MCF 10A (cell line): ENCODE data around the gene PHAX. TPM values are rescaled to one million over a fixed set of nuclear protein-coding genes. Genes with fewer than 3 reads are reported as not detected.

Experiments used
- BruUV-seq: library from RNA; stranded (reverse); fragments of 400-500 nt; replicated peaks from 2 replicates; lab custom pipeline; 2021; lab: Mats Ljungman, UMichigan
- CTCF ChIA-PET: fragments of 300-600 bp; sonication (Branson Sonifier 250); formaldehyde crosslinking; extraction: SDS; loops from one replicate; lab custom pipeline; 2021; ENCODE audit warnings: antibody characterized with exemption, inconsistent platforms; lab: Yijun Ruan, JAX
- POLR2A ChIA-PET: fragments of 300-600, 350-650 bp; sonication (Branson Sonifier 250); formaldehyde crosslinking; extraction: SDS; loops from one replicate; lab custom pipeline; 2020; ENCODE audit warnings: antibody characterized with exemption, inconsistent platforms; lab: Yijun Ruan, JAX
- DNase-seq: peaks from one replicate; pipeline ENCODE4 v3.0.0-alpha.2; 2018; ENCODE audit not compliant: unreplicated experiment
- H3K27ac Mint-ChIP-seq: one replicate; pipeline ENCODE4 v1.8.0; 2022; ENCODE audit warnings: mild to moderate bottlenecking, low read depth, mixed read lengths; ENCODE audit not compliant: unreplicated experiment
- H3K27me3 Mint-ChIP-seq: one replicate; pipeline ENCODE4 v1.8.0; 2022; ENCODE audit warnings: mixed read lengths; ENCODE audit not compliant: insufficient read depth, unreplicated experiment
- H3K36me3 Mint-ChIP-seq: one replicate; pipeline ENCODE4 v1.8.0; 2022; ENCODE audit warnings: mild to moderate bottlenecking, moderate library complexity, mixed read lengths; ENCODE audit not compliant: insufficient read depth, unreplicated experiment
- H3K4me1 Mint-ChIP-seq: one replicate; pipeline ENCODE4 v1.8.0; 2022; ENCODE audit warnings: mixed read lengths; ENCODE audit not compliant: insufficient read depth, unreplicated experiment
- H3K4me3 Mint-ChIP-seq: one replicate; pipeline ENCODE4 v1.8.0; 2022; ENCODE audit warnings: mild to moderate bottlenecking, moderate library complexity, mixed read lengths; ENCODE audit not compliant: unreplicated experiment
- H3K9me3 Mint-ChIP-seq: one replicate; pipeline ENCODE4 v1.8.0; 2022; ENCODE audit warnings: mixed read lengths; ENCODE audit not compliant: unreplicated experiment
- intact Hi-C: fragments of 100-400 bp; cut with micrococcal nuclease; formaldehyde crosslinking; loops from 2 replicates; pipeline ENCODE4 v1.14.1; 2022
- total RNA-seq: library from RNA; stranded (reverse); gene quantifications from 2 replicates; pipeline ENCODE4 v1.2.3, GENCODE V29; 2022
- TF ChIP-seq, protein P1 (sequence below): fragments of 200-600 bp; IDR thresholded peaks from one replicate; pipeline ENCODE4 v1.8.0; 2022; ENCODE audit warnings: antibody characterized with exemption, mild to moderate bottlenecking; ENCODE audit not compliant: unreplicated experiment

Gene PHAX
- total RNA-seq, 1 experiment from 2014 or later: 57.4 TPM

DNA sequence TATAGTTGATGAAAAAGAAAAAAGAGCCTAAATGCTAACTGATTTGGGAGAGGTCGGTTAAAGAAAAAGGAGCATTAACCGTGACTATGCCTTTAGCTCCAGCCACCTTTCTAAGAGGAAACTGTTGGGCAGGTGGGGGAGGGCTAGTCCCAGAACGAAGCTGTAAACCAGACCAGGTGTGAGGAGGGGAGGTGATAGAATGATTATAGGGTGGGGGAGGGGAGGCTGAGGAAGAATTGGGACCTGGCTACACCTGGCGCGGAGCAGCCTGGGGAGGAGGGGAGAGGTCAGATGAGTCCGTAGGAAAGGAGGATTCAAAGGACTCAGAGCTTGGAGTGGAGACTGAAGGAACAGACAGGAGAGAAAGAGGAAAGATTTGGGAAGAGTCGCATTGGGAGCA is 73.4 kb downstream of the PHAX start:
- H3K27me3 Mint-ChIP-seq: no peaks in the 10 kb centered on the region
- TF ChIP-seq, protein P1, sequence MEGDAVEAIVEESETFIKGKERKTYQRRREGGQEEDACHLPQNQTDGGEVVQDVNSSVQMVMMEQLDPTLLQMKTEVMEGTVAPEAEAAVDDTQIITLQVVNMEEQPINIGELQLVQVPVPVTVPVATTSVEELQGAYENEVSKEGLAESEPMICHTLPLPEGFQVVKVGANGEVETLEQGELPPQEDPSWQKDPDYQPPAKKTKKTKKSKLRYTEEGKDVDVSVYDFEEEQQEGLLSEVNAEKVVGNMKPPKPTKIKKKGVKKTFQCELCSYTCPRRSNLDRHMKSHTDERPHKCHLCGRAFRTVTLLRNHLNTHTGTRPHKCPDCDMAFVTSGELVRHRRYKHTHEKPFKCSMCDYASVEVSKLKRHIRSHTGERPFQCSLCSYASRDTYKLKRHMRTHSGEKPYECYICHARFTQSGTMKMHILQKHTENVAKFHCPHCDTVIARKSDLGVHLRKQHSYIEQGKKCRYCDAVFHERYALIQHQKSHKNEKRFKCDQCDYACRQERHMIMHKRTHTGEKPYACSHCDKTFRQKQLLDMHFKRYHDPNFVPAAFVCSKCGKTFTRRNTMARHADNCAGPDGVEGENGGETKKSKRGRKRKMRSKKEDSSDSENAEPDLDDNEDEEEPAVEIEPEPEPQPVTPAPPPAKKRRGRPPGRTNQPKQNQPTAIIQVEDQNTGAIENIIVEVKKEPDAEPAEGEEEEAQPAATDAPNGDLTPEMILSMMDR: no peak
- H3K36me3 Mint-ChIP-seq: peaks cover 7% of the 10 kb centered on the region
- H3K27ac Mint-ChIP-seq: peak overlapping the region; percentile 40
- BruUV-seq: no TSS peak
- ChIA-PET POLR2A (interaction anchor here (0.9 to 10.6 kb wide), 2 partner anchors 105 to 131 kb away, joined by 3 to 137 read pairs; partner anchors contain the start of gene LMNB1), CTCF (interaction anchor here (0.6 to 16.3 kb wide), 9 partner anchors 12 to 448 kb away, joined by 3 to 456 read pairs (median 7); partner anchors contain the start of gene LMNB1)
- peaks cover 22% of the 10 kb centered on the region for H3K4me1 Mint-ChIP-seq
- H3K9me3 Mint-ChIP-seq: no peaks in the 10 kb centered on the region
- no peak for DNase-seq
- intact Hi-C loops: loop anchor here (10.0 kb wide), 1 partner anchor 339 kb away; no protein-coding TSS in a partner anchor
- H3K4me3 Mint-ChIP-seq: peak overlapping the region; percentile 30

DNA sequence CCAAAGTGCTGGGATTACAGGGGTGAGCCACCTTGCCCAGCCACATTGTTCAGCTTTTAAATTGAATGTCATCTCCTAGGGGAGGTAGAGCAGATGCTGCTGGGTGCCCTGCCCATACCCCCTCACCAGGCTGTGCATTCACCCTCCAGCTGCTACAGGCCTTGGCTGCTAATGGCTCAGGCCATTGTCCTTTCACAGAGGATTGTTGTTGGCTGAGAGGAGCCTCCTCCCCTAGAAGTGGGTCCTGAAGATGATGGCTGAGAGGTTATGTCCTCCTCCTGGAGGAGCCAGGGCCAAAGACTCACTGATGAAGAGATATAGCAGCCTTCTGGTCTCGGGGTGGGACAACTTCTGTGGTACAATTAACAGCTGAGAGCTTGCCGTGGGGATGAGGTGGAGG is 74.6 kb downstream of the PHAX start:
- DNase-seq: no peak
- ChIA-PET CTCF (interaction anchor here (0.6 to 16.3 kb wide), 44 partner anchors 9 to 1929 kb away, joined by 3 to 456 read pairs (median 5); partner anchors contain the start of gene LMNB1), POLR2A (interaction anchor here (10.6 kb wide), 1 partner anchor 103 kb away, joined by 137 read pairs; the partner anchor contains the start of gene LMNB1)
- intact Hi-C loops: loop anchor here (5.0 to 10.0 kb wide), 2 partner anchors 341 to 767 kb away; no protein-coding TSS in a partner anchor
- Mint-ChIP-seq H3K36me3 (peaks cover 7% of the 10 kb centered on the region), H3K27ac (no peak overlapping the region), H3K9me3 (no peaks in the 10 kb centered on the region), H3K27me3 (no peaks in the 10 kb centered on the region), H3K4me1 (peaks cover 22% of the 10 kb centered on the region), H3K4me3 (no peak overlapping the region)
- BruUV-seq: no TSS peak
- TF ChIP-seq, protein P1: no peak

DNA sequence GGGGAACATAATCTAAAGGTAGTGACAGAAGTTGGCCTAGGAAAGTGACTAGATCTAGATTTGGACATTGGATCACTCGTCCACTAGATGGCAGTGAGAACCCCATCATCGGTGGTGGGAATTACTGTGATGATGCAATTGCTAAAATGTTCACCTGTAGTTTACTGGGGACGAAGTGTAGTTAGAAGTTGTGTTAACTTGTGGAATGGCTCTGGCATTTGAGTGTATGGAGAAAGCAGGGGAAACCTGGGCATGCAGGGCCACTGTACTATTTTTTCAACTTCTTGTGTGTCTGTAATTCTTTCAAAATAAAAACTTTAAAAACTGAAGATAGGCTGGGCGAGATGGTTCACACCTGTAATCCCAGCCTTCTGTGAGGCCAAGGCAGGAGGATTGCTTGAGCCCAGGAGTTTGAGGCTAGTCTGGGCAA is 75.5 kb downstream of the PHAX start:
- Mint-ChIP-seq H3K9me3 (no peaks in the 10 kb centered on the region), H3K27me3 (no peaks in the 10 kb centered on the region), H3K4me3 (no peak overlapping the region), H3K27ac (no peak overlapping the region), H3K4me1 (peaks cover 22% of the 10 kb centered on the region), H3K36me3 (peaks cover 7% of the 10 kb centered on the region)
- ChIA-PET CTCF (interaction anchor here (0.5 to 16.3 kb wide), 45 partner anchors 10 to 1930 kb away, joined by 3 to 456 read pairs (median 5); partner anchors contain the start of gene LMNB1), POLR2A (interaction anchor here (1.3 to 10.6 kb wide), 3 partner anchors 102 to 125 kb away, joined by 3 to 137 read pairs (median 11); partner anchors contain the start of gene LMNB1)
- no TSS peak for BruUV-seq
- TF ChIP-seq, protein P1: peak; percentile 95
- intact Hi-C loops: loop anchor here (1.0 to 10.0 kb wide), 4 partner anchors 104 to 766 kb away; no protein-coding TSS in a partner anchor
- DNase-seq: peak; percentile 90

Other genes with a start within 250 kb of the PHAX start
- 7.1 and 11.1 TPM in 2 replicates for gene GRAMD2B, start 177.5 kb upstream of the PHAX start, total RNA-seq
- gene ALDH7A1, start 5.7 kb upstream of the PHAX start, total RNA-seq: 46.8 and 89.1 TPM in 2 replicates
- gene LMNB1, start 176.2 kb downstream of the PHAX start, total RNA-seq: 19.6 and 31.6 TPM in 2 replicates